GM18858 (cell line): ENCODE results near the gene MTRF1.
"Not testable (repeated sequence)": the region's sequence is repeated elsewhere in the genome, so short reads cannot be mapped to it uniquely, and the experiment has no call there.

Experiments used
- ATAC-seq: cut with Tn5 transposase; IDR thresholded peaks from one replicate; pipeline ENCODE4 v1.9.1; 2021; ENCODE audit not compliant: unreplicated experiment

The MTRF1 gene

GRCh38 chr13:41182231-41182630 lies 81.1 kb downstream of the MTRF1 start:
- ATAC-seq: no peak

GRCh38 chr13:41179593-41180250 lies 83.7 kb downstream of the MTRF1 start:
- ATAC-seq: no peak

GRCh38 chr13:41178040-41178439 lies 85.3 kb downstream of the MTRF1 start:
- ATAC-seq: no peak

GRCh38 chr13:41177616-41178015 lies 85.8 kb downstream of the MTRF1 start:
- ATAC-seq: no peak

- ATAC-seq: not testable (repeated sequence)
Observed at GRCh38 chr13:41175576-41175975, 87.8 kb downstream of the MTRF1 start.
